OCI-LY1 (cell line): ENCODE measurements around the gene VSIG10.
"Not testable (repeated sequence)": the region's sequence is repeated elsewhere in the genome, so short reads cannot be mapped to it uniquely, and the experiment has no call there.

Experiments
- H2AFZ ChIP-seq: fragments of 200-600 bp; sonication (generic), shearing (Covaris generic); 2 replicates; pipeline ENCODE4 v1.6.0; 2014; ENCODE audit warnings: antibody characterized with exemption, mild to moderate bottlenecking, low read length
- H3F3A ChIP-seq: fragments of 200-600 bp; sonication (generic), shearing (Covaris generic); 2 replicates; pipeline ENCODE4 v1.6.0; 2014; ENCODE audit warnings: mild to moderate bottlenecking, antibody characterized with exemption, low read length, moderate library complexity; ENCODE audit not compliant: insufficient read depth
- H3K27ac ChIP-seq: fragments of 200-600 bp; sonication (generic); 2 replicates; pipeline ENCODE4 v1.5.1; 2014; ENCODE audit warnings: low read length, mixed run types, mild to moderate bottlenecking, low read depth; ENCODE audit not compliant: poor library complexity, severe bottlenecking
- H3K27me3 ChIP-seq: fragments of 200-600 bp; sonication (generic); 2 replicates; pipeline ENCODE4 v1.6.0; 2014; ENCODE audit warnings: antibody characterized with exemption, mild to moderate bottlenecking, low read length, moderate library complexity; ENCODE audit not compliant: insufficient read depth
- H3K36me3 ChIP-seq: fragments of 200-600 bp; sonication (generic); 2 replicates; pipeline ENCODE4 v1.6.1; 2014; ENCODE audit warnings: mild to moderate bottlenecking, antibody characterized with exemption, low read length, moderate library complexity, mixed read lengths; ENCODE audit not compliant: insufficient read depth
- H3K4me1 ChIP-seq: fragments of 200-600 bp; sonication (generic); 2 replicates; pipeline ENCODE4 v1.5.1; 2014; ENCODE audit warnings: mild to moderate bottlenecking, low read length, moderate library complexity; ENCODE audit not compliant: insufficient read depth, severe bottlenecking
- H3K4me2 ChIP-seq: fragments of 200-600 bp; sonication (generic), shearing (Covaris generic); 2 replicates; pipeline ENCODE4 v1.6.1; 2014; ENCODE audit warnings: low read length
- H3K4me3 ChIP-seq: fragments of 200-600 bp; sonication (generic); 2 replicates; pipeline ENCODE4 v1.5.1; 2014; ENCODE audit warnings: low read length, low read depth, mild to moderate bottlenecking, mixed read lengths; ENCODE audit not compliant: poor library complexity, severe bottlenecking
- H3K79me2 ChIP-seq: fragments of 200-600 bp; shearing (Covaris generic); 2 replicates; pipeline ENCODE4 v1.6.1; 2016; ENCODE audit warnings: mixed run types, low read length, mixed read lengths; ENCODE audit not compliant: insufficient read depth
- H3K9ac ChIP-seq: fragments of 200-600 bp; sonication (generic), shearing (Covaris generic); 2 replicates; pipeline ENCODE4 v1.6.1; 2014; ENCODE audit warnings: mild to moderate bottlenecking, low read length, mixed read lengths
- H3K9me2 ChIP-seq: fragments of 200-600 bp; sonication (generic), shearing (Covaris generic); 2 replicates; pipeline ENCODE4 v1.6.1; 2014; ENCODE audit warnings: low read depth, mild to moderate bottlenecking, low read length, mixed read lengths
- H3K9me3 ChIP-seq: fragments of 200-600 bp; shearing (Covaris generic); 2 replicates; pipeline ENCODE4 v1.6.1; 2014; ENCODE audit warnings: low read length, mixed read lengths
- H4K20me1 ChIP-seq: fragments of 200-600 bp; sonication (generic), shearing (Covaris generic); 2 replicates; pipeline ENCODE4 v1.6.0; 2016; ENCODE audit warnings: mild to moderate bottlenecking, low read length; ENCODE audit not compliant: insufficient read depth
- EZH2 ChIP-seq: fragments of 200-600 bp; sonication (generic), shearing (Covaris generic); IDR thresholded peaks from 2 replicates; pipeline ENCODE4 v1.8.0; 2017; ENCODE audit warnings: borderline replicate concordance, mixed run types, mild to moderate bottlenecking, antibody characterized with exemption, low read length, moderate library complexity, mixed read lengths
- TF ChIP-seq, protein P1 (sequence below): fragments of 200-600 bp; sonication (generic), shearing (Covaris generic); IDR thresholded peaks from 2 replicates; pipeline ENCODE4 v1.5.1; 2017; ENCODE audit warnings: mild to moderate bottlenecking, antibody characterized with exemption, low read length, moderate library complexity, mixed read lengths

Gene VSIG10

GRCh38 chr12:118023301-118023860 lies 80.4 kb downstream of the VSIG10 start:
- H3K27me3 ChIP-seq, result no peaks in the 10 kb centered on the region
- no peaks in the 10 kb centered on the region for H3K4me1 ChIP-seq
- TF ChIP-seq, protein P1, sequence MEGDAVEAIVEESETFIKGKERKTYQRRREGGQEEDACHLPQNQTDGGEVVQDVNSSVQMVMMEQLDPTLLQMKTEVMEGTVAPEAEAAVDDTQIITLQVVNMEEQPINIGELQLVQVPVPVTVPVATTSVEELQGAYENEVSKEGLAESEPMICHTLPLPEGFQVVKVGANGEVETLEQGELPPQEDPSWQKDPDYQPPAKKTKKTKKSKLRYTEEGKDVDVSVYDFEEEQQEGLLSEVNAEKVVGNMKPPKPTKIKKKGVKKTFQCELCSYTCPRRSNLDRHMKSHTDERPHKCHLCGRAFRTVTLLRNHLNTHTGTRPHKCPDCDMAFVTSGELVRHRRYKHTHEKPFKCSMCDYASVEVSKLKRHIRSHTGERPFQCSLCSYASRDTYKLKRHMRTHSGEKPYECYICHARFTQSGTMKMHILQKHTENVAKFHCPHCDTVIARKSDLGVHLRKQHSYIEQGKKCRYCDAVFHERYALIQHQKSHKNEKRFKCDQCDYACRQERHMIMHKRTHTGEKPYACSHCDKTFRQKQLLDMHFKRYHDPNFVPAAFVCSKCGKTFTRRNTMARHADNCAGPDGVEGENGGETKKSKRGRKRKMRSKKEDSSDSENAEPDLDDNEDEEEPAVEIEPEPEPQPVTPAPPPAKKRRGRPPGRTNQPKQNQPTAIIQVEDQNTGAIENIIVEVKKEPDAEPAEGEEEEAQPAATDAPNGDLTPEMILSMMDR, result no peak
- TF ChIP-seq EZH2, result no peak
- H3K79me2 ChIP-seq, result no peaks in the 10 kb centered on the region
- no peak overlapping the region for H2AFZ ChIP-seq
- no peak overlapping the region for H3K27ac ChIP-seq
- no peak overlapping the region for H3K9ac ChIP-seq
- no peaks in the 10 kb centered on the region for H3K9me3 ChIP-seq
- peaks cover 88% of the 10 kb centered on the region for H3K36me3 ChIP-seq
- H3F3A ChIP-seq, result no peaks in the 10 kb centered on the region
- H4K20me1 ChIP-seq, result no peaks in the 10 kb centered on the region
- no peak overlapping the region for H3K4me2 ChIP-seq
- H3K9me2 ChIP-seq, result no peaks in the 10 kb centered on the region
- H3K4me3 ChIP-seq, result no peak overlapping the region

GRCh38 chr12:118022728-118023109 lies 81.1 kb downstream of the VSIG10 start:
- Histone ChIP-seq H3K4me3 (no peak overlapping the region), H3K4me2 (no peak overlapping the region), H3K4me1 (peaks cover 6% of the 10 kb centered on the region), H3K9ac (no peak overlapping the region), H3F3A (no peaks in the 10 kb centered on the region), H3K27me3 (no peaks in the 10 kb centered on the region), H3K36me3 (peaks cover 83% of the 10 kb centered on the region), H3K27ac (no peak overlapping the region), H3K79me2 (peaks cover 3% of the 10 kb centered on the region; the same call in 1 of the 2 replicates), H3K9me3 (no peaks in the 10 kb centered on the region), H3K9me2 (no peaks in the 10 kb centered on the region), H4K20me1 (no peaks in the 10 kb centered on the region), H2AFZ (no peak overlapping the region)
- TF ChIP-seq EZH2, result no peak
- TF ChIP-seq, protein P1, result no peak

- H3K9me2 ChIP-seq, H3K9me3 ChIP-seq, H3F3A ChIP-seq, H2AFZ ChIP-seq, H3K27ac ChIP-seq, H3K9ac ChIP-seq, H3K4me3 ChIP-seq, H3K4me2 ChIP-seq, H3K27me3 ChIP-seq, H4K20me1 ChIP-seq, H3K79me2 ChIP-seq: not testable (repeated sequence)
- H3K4me1 ChIP-seq, result peaks cover 12% of the 10 kb centered on the region
- H3K36me3 ChIP-seq, result peaks cover 79% of the 10 kb centered on the region
Measured at GRCh38 chr12:118022097-118022727, 81.6 kb downstream of the VSIG10 start.

DNA sequence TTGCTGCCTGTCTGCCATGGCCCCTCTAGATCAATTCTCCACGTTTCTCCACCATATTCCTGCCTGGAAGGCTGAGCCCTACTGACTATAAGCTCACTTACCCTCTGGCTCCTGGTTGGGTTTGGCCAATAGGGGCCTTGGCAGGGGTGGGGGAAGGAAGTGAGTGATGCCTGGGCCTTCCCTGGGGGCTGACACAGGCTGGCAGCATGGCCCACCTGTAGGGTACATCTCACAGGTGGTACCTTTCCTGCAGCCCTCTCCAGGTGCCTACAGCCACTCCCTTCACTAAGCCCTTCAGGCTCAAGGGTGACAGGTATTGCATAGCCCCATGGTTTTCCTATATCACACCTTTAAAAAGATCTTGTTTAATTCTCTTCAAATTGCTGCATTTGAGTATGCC lies 83.8 kb downstream of the VSIG10 start:
- H3F3A ChIP-seq, result no peaks in the 10 kb centered on the region
- no peaks in the 10 kb centered on the region for H3K9me2 ChIP-seq
- no peak overlapping the region for H3K4me3 ChIP-seq
- no peaks in the 10 kb centered on the region for H3K27me3 ChIP-seq
- H2AFZ ChIP-seq, result no peak overlapping the region
- H4K20me1 ChIP-seq, result no peaks in the 10 kb centered on the region
- H3K27ac ChIP-seq, result no peak overlapping the region
- no peaks in the 10 kb centered on the region for H3K9me3 ChIP-seq
- H3K36me3 ChIP-seq, result peaks cover 57% of the 10 kb centered on the region
- TF ChIP-seq EZH2, result no peak
- TF ChIP-seq, protein P1, result no peak
- H3K9ac ChIP-seq, result no peak overlapping the region
- no peak overlapping the region for H3K4me2 ChIP-seq
- peaks cover 19% of the 10 kb centered on the region for H3K4me1 ChIP-seq
- H3K79me2 ChIP-seq, result peaks cover 10% of the 10 kb centered on the region; the same call in 1 of the 2 replicates
